ENCODE data around the gene SLC17A2.
"Not testable (repeated sequence)": the region's sequence is repeated elsewhere in the genome, so short reads cannot be mapped to it uniquely, and the experiment has no call there.

SLC17A2 gene

GRCh38 chr6:25939593-25939992 is 9.1 kb upstream of the SLC17A2 start:
- peaks cover 3% of the 10 kb centered on the region for H3K27me3 Mint-ChIP-seq (ENCODE audit: low read depth)
- H3K36me3 Mint-ChIP-seq (ENCODE audit: low read depth) = no peaks in the 10 kb centered on the region
- no peak for TF ChIP-seq CTCF (IDR thresholded peaks at IDR 0.05; ENCODE audit: unreplicated experiment in 3 of 3)
- H3K4me1 Mint-ChIP-seq = no peaks in the 10 kb centered on the region
- no peaks in the 10 kb centered on the region for H3K9me3 Mint-ChIP-seq
- no peak overlapping the region for H3K4me3 Mint-ChIP-seq
- no peak overlapping the region for H3K27ac Mint-ChIP-seq

- TF ChIP-seq CTCF (IDR thresholded peaks at IDR 0.05; ENCODE audit: unreplicated experiment in 3 of 3) = no peak
- Mint-ChIP-seq H3K4me1 (no peaks in the 10 kb centered on the region), H3K4me3 (no peak overlapping the region), H3K27me3 (ENCODE audit: low read depth) (peaks cover 3% of the 10 kb centered on the region), H3K27ac (no peak overlapping the region), H3K36me3 (ENCODE audit: low read depth) (no peaks in the 10 kb centered on the region), H3K9me3 (no peaks in the 10 kb centered on the region)
Measured at GRCh38 chr6:25935953-25936352, 5.5 kb upstream of the SLC17A2 start.

- Mint-ChIP-seq H3K4me1 (no peaks in the 10 kb centered on the region), H3K36me3 (ENCODE audit: low read depth) (no peaks in the 10 kb centered on the region), H3K27me3 (ENCODE audit: low read depth) (peaks cover 3% of the 10 kb centered on the region), H3K4me3 (no peak overlapping the region), H3K9me3 (no peaks in the 10 kb centered on the region), H3K27ac (no peak overlapping the region)
- no peak for TF ChIP-seq CTCF (IDR thresholded peaks at IDR 0.05; ENCODE audit: unreplicated experiment in 3 of 3)
Measured at GRCh38 chr6:25934735-25935313, 4.3 kb upstream of the SLC17A2 start.

- Mint-ChIP-seq H3K4me1 (no peaks in the 10 kb centered on the region), H3K27ac (no peak overlapping the region), H3K27me3 (ENCODE audit: low read depth) (peaks cover 2% of the 10 kb centered on the region), H3K36me3 (ENCODE audit: low read depth) (no peaks in the 10 kb centered on the region), H3K4me3 (no peak overlapping the region), H3K9me3 (no peaks in the 10 kb centered on the region)
- no peak for TF ChIP-seq CTCF (IDR thresholded peaks at IDR 0.05; ENCODE audit: unreplicated experiment in 3 of 3)
Measured at GRCh38 chr6:25934156-25934555, 3.7 kb upstream of the SLC17A2 start.

GRCh38 chr6:25931411-25931709 is 869 bp upstream of the SLC17A2 start:
- Mint-ChIP-seq H3K36me3 (ENCODE audit: low read depth) (no peaks in the 10 kb centered on the region), H3K27ac (no peak overlapping the region), H3K27me3 (ENCODE audit: low read depth) (no peaks in the 10 kb centered on the region), H3K4me3 (no peak overlapping the region), H3K9me3 (no peaks in the 10 kb centered on the region), H3K4me1 (no peaks in the 10 kb centered on the region)
- no peak for TF ChIP-seq CTCF (IDR thresholded peaks at IDR 0.05; ENCODE audit: unreplicated experiment in 3 of 3)

- not testable (repeated sequence) for H3K4me1 Mint-ChIP-seq; H3K4me3 Mint-ChIP-seq; H3K27ac Mint-ChIP-seq; H3K36me3 Mint-ChIP-seq (ENCODE audit: low read depth); H3K9me3 Mint-ChIP-seq; H3K27me3 Mint-ChIP-seq (ENCODE audit: low read depth)
Measured at GRCh38 chr6:25929785-25930184, 706 bp downstream of the SLC17A2 start.
